G401 (cell line): ENCODE data around the gene SYT3. TPM values are rescaled to one million over a fixed set of nuclear protein-coding genes. Genes with fewer than 3 reads are reported as not detected.

Experiments used
- DNase-seq: peaks from one replicate; pipeline ENCODE4 v3.0.0-alpha.2; 2015; ENCODE audit warnings: low spot score
- in situ Hi-C: cut with HindIII; loops from 2 replicates; pipeline ENCODE4 v1.10.0; 2016; ENCODE audit warnings: low sequenced_read_pairs, mixed read lengths
- total RNA-seq: library from RNA; depleted of rRNA; stranded (reverse); fragments of >200 nt; shearing (Covaris generic); gene quantifications from 2 replicates; pipeline ENCODE4 v1.2.3, GENCODE V29; 2014; rRNA removed

Gene SYT3, protein sequence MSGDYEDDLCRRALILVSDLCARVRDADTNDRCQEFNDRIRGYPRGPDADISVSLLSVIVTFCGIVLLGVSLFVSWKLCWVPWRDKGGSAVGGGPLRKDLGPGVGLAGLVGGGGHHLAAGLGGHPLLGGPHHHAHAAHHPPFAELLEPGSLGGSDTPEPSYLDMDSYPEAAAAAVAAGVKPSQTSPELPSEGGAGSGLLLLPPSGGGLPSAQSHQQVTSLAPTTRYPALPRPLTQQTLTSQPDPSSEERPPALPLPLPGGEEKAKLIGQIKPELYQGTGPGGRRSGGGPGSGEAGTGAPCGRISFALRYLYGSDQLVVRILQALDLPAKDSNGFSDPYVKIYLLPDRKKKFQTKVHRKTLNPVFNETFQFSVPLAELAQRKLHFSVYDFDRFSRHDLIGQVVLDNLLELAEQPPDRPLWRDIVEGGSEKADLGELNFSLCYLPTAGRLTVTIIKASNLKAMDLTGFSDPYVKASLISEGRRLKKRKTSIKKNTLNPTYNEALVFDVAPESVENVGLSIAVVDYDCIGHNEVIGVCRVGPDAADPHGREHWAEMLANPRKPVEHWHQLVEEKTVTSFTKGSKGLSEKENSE
- total RNA-seq: 2.7 and 5.7 TPM in 2 replicates

GRCh38 chr19:50639121-50640112 is at the start of gene SYT3:
Gene SYT3, minus strand, starts transcription at chr19:50639881. Its CDS starts 2,470 bp downstream, at chr19:50637411.
- DNase-seq: peak; percentile 92
- in situ Hi-C loops: no loop called here

GRCh38 chr19:50688766-50689165 is 49.1 kb upstream of the SYT3 start:
- in situ Hi-C loops: no loop called here
- DNase-seq: no peak

GRCh38 chr19:50686310-50687032 is 46.8 kb upstream of the SYT3 start:
- no peak for DNase-seq

DNA sequence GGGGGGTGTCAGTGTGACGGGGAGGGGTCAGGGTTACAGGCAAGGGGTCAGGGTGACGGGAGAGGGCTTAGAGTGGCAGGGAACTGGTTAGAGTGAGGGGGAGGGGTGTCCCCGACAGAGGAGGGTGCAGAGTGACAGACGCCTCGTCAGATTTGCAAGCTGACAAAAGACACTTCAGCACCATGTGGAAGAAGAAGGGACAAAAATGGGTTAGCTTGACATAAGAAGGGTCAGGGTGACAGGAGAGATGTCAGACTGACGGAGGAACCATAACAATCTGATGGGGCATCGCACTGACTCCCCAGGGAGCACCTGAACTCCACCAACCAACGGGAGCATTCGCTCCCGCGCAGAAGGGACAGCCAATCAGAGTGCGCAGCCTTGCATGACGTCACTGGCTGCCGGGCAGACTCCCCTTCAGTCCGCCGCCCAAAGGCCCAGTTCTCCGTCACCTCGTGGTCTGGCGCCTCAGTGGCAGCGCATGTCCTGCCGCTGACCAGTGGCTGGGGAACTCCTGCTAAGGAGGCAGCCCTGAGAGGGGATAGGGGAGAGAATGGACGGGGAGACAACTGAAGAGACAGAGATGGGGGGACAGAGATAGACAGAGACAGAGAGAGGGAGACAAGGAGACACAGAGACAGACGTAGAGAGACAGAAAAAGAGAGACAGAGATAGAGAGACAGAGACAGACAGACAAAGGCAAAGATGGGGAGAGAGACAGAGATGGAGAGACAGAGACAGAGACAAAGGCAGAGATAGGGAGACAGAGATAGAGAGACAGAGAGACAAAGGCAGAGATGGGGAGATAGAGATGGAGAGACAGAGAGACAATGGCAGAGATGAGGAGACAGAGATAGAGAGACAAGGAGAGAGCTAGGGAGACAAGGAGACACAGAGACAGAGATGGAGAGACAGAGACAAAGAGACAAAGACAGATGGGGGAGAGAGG is 39.8 kb upstream of the SYT3 start:
- in situ Hi-C loops: no loop called here
- peak; percentile 94 for DNase-seq

More at GRCh38 chr19:50686310-50687032, 46.8 kb upstream of the SYT3 start:
- in situ Hi-C loops: no loop called here

DNA sequence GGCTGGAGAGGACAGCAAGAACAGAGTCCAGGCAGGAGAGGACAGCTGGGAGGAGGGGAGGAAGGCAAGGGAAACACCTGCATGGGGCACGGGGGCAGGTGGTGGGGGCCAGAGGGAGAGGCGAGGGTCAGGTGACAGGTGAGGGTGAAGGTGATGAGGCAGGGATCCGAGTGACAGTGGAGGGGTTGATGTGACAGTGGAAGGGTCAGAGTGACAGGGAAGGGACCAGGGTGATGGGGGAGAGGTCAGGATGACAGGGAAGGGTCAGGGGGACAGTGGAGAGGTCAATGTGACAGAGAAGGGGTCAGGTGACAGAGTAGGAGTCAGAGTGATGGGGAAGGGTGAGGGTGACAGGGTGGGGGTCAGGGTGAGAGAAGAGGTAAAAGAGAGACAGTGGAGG is 38.6 kb upstream of the SYT3 start:
- DNase-seq: no peak
- in situ Hi-C loops: no loop called here

- no peak for DNase-seq
- in situ Hi-C loops: no loop called here
Observed at GRCh38 chr19:50677636-50678035, 38.0 kb upstream of the SYT3 start.

- in situ Hi-C loops: no loop called here
Observed at GRCh38 chr19:50676625-50677197, 37.0 kb upstream of the SYT3 start.

GRCh38 chr19:50673118-50673517 is 33.4 kb upstream of the SYT3 start:
- no peak for DNase-seq
- in situ Hi-C loops: no loop called here

More at GRCh38 chr19:50676625-50677197, 37.0 kb upstream of the SYT3 start:
- no peak for DNase-seq

DNA sequence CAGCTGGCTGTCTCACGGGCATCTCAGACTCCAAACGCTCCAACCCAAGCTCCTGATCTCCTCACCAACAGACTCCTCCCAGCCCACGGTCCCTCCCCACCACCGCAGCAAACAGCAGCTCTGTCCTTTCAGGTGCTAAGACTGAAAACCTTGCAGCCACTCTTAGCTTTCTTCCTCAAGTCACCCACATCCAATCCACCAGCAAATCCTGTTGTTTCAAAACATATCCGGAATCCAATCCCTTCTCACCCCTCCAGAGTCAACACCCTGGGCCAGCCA is 30.4 kb upstream of the SYT3 start:
- in situ Hi-C loops: no loop called here
- DNase-seq: no peak

DNA sequence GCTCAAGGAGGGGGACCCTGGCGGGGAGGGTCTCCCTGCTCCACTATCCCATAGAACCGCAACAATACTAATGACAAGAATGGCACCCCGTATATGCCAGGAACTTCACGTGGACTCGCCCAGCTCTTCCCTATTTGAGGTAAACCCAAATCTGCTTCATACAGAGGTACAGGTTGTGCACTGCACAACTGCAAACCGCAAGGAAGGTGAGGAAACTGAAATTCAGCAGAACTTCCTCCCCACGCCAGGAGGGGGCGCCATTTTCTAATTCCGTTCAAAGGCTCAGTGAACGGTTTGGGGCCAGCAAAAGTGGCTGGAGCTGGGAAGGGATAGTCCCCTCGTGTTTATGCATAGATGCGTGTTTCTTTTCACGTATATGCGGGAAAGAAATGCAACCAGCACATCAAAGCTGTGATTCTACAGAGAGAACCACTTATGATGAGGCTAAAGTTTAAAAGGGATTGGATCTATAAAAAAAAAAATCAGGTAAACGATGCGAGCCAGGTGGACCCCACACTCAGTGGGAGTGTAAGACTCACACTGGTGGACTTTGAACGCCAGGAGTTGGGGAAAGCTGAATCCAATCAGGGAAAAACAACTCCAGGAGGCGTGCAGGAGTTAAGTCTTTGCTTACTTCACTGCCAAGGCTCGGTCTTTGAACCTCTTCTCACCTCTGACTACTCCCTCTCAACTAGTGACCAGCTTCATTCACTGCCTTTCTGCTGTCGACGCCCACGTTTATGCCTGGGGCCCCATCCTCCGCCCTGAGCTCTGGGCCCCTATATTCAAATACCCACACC is 29.8 kb upstream of the SYT3 start:
- in situ Hi-C loops: no loop called here

DNA sequence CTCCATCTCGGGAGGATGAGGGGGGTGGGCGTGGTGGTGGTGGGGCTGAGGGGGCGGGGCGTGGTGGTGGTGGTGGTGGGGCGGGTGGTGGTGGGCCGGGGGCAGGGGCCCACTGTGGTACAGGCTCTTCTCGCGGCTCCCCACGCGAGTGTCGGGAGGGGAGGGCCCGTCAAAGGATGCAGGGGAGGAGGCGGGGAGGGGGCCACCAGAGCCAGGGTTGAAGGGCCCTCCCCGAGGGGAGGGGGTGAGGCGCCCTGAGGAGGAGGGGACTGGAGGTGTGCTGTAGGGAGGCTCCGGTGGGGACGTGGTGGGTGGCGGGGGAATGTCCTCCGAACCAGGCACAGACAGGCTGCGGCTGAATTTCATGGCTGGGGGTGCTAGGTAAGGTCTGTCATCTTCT is 29.2 kb upstream of the SYT3 start:
- DNase-seq: no peak
- in situ Hi-C loops: no loop called here

More for the DNA sequence above, 29.8 kb upstream of the SYT3 start:
- DNase-seq: peak; percentile 66

DNA sequence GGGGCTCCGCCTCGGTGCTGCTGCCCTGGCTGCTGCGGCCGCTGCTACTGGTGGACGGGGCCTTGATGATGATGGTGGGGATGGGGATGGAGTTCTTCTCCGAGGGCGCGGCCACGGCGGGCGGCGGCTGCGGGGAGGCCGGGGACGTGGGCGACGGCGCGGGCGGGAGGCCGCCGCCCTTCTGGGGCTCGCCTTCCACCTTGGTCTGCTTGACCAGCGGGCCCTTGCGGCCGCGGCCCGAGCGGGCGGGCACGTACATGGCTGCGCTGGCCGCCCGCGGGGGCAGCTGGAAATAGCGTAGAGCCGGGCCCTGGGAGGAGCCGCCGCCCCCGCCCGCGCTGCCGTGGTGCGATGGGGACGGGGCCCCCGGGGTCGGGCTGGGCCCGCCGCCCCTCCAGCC is 28.7 kb upstream of the SYT3 start:
- no peak for DNase-seq
- in situ Hi-C loops: no loop called here

GRCh38 chr19:50667759-50668231 is 28.1 kb upstream of the SYT3 start:
- in situ Hi-C loops: no loop called here
- no peak for DNase-seq

DNA sequence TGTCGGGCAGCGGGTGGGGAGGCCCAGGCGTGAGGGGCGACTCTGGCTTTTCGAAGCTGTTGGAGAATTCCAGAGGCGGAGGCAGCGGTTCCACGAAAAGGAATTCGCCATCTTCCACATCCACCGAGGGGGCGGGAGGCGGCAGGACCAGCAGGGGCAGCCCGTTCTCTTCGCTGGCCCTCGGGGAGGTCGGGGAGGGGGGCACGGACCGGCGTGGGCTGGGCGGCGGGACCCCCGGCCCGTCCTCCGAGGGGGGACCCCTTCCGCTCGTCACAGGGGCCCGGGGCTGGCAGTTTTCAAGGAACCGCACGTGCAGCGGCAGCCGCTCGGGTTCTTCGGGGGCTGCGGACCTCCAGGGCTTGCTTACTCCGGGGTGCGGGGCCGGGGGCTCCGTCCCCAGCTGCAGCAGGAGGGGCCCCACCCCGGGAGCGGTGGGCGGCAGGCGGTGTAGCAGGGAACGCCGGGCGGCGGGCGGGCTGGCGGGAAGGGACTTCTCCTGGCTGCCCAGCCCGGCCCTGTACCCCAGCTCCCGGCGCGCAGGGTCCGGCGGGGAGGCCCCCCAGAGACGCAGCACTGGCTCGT is 27.6 kb upstream of the SYT3 start:
- in situ Hi-C loops: no loop called here
- DNase-seq: no peak

- no peak for DNase-seq
- in situ Hi-C loops: no loop called here
Observed at GRCh38 chr19:50666346-50667176, 26.9 kb upstream of the SYT3 start.

- in situ Hi-C loops: no loop called here
- DNase-seq: no peak
Observed at GRCh38 chr19:50664204-50664603, 24.5 kb upstream of the SYT3 start.
